D341Med (cell line): Measurements from ENCODE around the gene CRK.

Experiments
- DNase-seq: peaks from one replicate; pipeline ENCODE4 v3.0.0; 2012; ENCODE audit warnings: low spot score

Gene CRK

DNA sequence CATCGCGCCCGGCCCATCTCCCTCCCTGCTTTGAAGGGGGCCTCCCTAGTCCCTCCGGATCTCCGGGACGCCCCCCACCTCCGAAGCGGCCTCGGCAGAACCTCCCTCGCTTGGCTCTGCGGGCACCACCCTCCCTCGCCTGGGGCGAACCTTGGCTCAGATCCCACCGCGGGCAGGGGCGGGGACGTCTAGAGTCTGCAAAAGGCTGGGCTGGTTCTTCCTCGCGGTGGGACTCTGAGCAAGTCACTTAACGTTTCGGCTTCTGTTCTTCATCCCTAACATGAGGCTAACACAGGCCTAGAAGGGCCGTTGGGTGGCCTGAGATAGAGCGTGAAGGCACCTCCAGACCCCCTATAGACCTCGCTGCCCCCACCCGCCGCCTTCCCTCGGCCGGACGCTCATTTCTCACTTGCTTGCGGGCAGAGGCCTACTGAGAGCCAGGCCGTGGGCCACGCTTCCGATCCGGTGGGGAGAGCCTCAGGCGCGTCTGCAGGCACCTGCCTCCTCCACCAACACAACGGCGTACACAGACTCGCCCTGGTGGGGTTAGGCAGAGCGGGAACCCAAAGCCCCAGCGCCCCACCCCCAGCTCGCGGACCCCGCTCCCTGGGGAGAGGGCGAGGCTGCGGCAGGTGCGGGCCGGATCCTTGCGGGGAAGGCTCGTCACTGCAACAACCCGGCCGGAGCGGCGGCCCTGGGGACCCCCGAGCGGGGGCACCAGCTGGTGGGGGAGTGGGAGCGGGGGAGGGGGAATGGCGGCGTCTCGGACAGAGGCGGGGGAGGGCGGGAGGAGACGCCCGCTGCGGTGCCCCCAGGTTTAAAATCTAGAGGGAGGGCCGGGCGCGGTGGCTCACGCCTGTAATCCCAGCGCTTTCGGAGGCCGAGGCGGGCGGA, 31.0 kb upstream of the CRK start:
- no peak for DNase-seq

DNA sequence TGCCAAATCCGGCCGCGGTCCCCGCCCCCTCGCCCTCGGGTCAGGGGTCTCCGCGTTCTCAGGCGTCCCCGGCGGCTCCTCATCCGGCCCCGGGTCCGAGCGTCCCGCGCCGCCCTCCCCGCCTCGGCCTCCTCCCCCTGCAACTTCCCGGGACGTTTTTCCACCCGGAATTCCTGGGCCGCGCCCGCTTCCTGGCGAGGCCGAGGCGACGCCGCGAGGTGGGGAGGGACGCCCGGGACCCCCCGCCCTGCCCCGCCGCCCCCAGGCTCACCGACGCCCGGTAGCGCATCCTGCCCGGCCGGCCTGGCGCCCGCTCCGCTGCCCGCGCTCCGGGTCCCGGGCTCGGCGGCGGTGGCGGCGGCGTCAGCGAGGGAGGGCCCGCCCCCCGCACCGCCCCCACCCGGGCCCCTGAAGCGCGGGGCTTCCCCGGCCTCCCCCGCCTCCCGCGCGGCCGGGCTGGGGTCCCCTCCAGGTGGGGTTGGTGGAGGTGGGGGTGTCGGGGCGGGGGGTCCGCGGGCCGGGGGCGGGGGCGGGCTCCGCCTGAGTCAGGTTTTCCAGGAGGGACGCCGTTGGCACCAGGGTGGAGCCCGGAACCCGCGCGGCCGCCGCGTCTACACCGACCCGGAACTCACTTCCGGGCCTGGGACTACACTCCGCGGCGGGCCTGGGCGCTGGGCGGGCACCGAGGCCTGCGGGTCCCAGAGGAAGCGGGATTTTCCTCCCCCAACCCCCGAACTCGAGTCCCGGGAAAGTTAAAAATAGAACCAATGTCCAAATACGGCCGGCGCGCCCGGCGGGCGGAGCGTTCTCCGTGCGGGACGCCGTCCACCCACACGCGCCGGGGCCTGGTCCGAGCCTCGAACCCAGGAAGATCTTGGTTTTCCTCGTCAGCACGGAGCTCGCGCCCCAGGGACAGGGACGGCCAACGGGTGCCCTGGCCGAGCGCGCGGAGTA, 29.7 kb upstream of the CRK start:
- peak; percentile 60 for DNase-seq

DNA sequence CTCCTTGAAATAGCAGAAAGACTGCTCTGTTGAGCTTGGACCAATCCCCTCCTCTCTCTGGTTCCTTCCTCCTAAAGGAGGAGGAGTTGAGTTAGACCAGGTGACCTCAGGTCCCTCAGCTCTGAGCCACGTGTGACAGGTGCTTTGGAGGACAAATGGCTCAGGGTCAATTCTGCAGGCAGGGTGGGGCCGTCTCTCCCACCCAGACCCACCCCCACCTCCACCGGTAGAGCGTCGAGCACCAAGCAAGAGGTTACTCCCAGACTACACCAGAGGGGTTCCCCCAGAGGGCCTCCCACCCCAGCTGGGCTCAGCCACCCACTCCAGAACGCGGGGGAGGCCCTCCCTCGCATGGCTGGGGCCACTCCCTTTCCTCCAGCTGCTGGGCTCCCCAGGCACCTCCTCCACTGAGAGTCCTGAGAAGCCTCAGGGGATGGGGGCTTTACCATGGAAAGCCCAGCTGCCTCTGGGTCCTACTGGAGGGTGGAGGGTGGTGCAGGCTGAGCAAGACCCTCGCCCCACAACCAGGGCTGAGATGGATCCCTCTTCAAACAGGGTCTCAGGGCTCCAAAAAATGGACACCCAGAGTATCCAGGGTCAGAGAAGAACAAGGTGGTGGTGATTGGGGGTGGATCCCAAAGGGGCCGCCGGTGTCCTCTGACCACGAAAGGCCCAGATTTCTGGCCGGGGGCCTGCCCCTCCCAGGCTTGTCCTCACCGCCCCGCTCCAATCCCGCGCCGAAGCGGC, 28.8 kb upstream of the CRK start:
- peak; percentile 64 for DNase-seq

DNA sequence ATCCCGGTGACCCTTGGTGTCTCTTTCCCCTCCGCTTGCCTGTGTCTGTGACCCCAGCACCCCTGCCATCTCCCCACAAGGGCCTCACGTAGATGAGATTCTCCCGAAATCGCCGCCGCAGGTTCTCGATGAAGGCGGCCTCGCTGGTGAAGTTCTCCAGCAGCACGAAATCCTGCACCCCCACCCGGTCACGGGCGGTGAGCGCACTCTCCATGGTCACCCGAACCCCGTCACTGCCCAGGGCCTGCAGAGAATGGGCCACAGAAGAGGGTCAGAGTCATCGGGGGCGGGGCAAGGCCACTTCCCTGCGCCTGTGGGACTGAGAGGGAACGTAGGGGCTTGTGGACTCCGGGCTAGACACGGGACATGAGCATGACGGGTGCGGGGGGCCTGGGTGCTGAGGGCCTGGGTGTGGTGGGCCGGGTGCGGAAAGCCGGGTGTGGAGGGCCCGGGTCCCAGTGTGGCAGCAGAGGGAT, 28.1 kb upstream of the CRK start:
- no peak for DNase-seq

DNA sequence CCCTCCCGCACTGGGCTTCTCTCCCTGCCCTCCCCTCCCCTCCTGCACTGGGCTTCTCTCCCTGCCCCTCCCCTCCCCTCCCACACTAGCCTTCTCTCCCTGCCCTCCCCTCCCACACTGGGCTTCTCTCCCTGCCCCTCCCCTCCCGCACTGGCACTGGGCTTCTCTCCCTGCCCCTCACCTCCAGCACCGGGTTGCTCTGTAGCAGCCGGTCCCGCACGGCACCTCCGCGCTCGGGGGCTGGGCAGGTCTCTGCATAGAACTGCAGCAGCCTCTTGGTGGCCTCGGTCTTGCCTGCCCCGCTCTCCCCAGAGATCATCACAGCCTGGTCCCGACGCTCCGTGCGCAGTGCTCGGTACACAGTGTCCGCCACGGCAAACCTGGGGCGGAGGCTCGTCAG, 26.6 kb upstream of the CRK start:
- DNase-seq, result no peak

DNA sequence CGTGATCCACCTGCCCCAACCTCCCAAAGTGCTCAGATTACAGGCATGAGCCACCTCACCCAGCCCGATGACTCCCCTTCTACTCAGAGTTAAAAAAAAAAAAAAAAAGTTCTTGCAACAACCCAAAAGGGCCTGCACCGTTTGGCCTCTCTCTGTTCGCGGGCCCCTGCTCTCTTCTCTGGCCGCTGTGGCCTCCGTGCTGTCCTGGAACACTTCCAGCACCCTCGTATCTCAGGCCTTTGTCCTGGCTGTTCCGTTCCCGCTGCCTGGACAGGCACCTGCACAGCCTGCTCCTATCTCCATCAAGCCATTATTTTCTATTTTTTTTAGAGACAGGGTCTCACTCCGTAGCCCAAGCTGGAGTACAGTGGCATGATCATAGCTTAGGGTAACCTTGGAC, 25.7 kb upstream of the CRK start:
- no peak for DNase-seq

DNA sequence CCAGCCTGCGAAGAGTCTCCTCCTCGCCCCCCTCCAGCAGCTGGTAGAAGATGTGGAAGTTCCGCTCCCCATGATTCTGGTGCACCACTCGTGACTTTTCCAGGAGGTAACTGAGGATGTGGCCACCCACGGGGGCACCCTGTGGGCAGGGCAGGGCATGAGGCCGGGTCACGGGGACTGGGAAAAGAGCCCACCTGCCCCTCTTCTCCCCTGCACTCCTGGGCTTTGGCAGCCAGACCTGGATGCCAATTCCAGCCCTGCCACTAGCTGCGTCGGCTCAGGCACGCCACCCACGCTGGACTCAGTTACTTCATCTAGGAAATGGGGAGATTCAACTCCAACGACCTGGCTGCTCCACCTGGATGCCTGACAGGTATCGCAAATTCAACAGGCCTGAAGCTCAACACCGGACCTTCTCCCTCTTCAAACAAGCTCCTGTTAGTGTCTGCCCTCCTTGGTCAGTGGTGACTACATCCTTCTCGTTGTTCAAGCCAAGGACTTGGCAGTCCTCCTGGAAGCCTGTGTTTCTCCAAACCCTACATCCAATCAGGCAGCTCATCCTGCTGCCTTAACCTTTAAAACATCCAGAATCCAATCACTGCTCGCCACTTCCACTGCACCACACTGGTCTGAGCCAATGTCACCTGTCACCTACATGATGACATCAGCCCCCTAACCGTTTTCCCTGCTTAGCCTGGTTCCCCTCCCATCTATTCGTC, 24.9 kb upstream of the CRK start:
- DNase-seq, result no peak

DNA sequence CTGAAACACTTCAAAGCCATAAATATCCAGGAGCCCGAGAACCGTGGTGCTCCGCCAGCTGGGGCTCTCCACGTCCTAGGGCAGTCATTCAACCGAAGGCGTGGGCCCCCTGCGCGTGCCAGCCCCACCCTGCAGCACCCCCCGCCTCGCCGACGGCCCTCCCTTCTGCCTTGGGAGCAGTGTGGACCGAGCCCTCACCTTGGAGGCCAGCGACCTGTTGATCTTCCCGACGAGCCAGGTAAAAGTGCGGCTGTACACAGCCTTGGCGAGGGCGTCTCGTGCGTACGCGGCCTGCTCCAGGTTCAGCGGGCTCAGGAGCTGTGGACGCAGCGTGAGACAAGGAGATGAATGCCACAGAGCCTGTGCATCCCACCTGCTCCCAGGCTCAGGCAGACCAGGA, 22.4 kb upstream of the CRK start:
- DNase-seq, result no peak

DNA sequence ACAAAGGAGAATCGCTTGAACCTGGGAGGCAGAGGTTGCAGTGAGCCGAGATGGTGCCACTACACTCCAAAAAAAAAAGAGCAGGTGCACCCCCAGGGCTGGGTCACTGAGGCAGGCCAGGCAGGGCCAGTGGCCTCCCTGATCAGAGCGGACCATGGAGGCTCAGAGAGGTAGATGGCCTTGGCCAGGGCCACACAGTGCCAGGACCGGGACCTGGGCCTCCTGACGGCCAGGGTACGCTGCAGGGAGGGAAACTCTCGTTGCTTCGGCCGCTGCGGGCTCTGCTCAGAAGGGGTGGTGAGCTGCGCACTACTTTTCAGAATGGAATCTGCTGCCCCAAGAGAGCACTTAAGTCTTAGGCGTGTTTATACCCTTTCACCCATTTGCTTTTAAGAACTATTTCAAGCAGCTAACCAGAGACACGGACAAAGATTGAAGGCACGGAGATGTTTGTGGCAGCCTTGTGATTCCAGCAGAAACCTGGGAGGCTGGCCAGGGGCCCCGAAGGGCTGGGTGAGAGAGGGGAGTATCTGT, 19.4 kb upstream of the CRK start:
- DNase-seq, result no peak

DNA sequence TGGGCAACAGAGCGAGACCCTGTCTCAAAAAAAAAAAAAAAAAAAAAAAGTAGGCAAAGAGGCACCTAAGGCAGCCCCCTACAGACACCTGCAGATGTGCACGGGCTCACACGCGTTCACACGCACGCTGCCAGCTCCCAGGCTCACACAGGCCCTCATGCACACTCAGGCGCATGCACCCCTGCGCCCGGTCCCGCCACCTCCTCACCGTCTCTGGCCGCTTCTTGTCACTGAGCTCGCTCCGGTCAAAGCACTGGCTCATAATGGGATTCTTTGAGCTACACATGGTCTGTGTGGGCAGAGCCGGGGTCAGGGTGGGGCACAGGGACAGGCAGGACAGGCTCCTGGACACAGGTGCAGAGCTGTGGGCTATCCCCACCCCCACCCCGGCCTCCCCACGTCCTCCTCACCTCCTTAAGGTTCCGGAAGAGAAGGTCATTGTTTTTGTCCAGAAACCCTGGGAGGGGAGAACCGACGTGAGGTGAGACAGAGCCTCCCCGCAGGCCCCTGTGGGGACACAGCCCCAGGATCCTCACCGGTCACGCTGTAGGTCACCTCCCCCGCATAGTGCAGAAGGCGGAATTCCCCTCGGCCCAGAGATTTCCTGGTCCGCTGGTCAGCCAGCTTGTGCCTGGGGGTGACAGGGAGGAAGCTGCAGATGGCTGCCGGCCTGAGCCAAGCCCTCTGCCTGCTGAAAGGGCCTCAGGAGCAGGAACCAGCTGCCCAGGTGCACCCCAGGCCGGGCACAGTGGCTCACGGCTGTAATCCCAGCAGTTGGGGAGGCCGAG, 18.6 kb upstream of the CRK start:
- no peak for DNase-seq

DNA sequence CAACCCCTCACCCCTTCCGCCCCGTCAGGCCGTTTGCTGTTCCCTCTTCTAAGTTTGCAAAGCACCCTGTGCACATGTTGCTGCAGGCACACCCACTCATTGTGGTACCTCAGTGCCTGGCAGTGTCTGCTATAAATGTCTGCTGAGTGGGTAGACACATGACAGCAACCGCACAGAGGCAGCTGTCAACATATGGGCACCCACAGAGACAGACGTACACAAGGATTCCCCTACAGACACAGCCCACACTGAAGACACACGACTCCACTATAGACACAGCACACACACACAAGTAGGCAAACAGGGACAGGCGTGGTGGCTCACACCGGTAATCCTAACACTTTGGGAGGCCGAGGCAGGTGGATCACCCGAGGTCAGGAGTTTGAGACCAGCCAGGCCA, 17.8 kb upstream of the CRK start:
- no peak for DNase-seq

DNA sequence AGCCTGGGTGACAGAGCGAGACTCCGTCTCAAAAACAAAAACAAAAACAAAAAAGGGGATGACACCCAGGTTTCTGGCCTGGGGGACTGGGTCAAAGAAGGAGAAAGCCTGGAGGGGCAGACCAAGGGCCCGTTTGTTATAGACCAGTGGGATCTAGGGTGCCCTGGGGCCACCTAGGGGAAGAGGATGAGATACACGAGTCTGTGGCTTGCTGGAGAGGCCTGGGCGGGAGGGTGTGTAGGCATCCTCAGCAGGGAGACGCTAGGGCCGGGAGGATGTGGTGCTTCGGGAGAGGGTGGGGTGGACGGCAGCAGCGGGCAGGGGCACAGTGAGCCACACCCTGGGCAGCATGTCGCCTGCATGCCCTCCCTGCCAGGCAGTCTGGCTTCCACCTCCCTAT, 17.1 kb upstream of the CRK start:
- DNase-seq, result no peak

DNA sequence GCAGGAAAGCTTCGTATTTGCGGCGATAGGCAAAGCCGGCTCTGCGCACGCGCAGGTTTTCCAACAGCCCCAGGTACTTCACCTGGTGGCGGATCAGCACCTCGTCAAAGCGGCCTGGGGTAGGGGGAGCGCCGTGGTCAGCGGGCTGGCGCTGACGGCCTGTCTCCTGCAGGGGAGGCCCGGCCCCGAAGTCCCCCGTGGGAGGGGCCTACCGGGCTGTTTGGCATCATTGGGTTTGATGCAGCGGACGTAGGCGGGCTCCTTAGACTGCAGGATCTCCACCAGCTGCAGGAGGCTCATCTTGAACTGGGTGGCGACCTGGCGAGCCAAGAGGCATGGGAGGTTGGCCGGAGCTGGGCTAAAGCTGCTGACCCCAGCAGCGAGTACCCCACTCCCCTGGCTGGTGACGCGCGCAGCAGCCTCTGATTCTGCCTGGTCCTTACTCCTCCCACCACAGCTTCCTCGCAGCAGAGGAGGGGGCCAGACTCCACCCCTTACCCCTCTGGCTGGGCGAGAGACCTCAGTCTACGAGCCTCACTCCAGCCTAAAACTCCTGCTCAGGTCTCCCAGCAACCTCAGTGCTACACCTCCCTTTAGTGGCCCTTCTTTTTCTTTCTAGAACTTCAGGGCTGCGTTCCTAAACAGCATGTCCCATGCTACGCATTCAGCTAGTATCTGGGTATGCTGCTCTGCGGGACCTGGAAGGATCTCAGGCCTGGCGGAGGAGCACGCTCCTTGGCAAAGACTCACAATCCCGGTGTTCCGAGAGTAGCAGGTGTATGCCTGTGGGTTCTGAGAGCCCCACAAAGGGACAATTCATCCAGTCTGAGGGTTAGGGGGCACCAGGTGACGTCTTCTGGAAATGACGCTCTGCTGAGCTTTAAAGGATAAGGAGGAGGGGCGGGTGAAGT, 16.1 kb upstream of the CRK start:
- DNase-seq, result no peak

DNA sequence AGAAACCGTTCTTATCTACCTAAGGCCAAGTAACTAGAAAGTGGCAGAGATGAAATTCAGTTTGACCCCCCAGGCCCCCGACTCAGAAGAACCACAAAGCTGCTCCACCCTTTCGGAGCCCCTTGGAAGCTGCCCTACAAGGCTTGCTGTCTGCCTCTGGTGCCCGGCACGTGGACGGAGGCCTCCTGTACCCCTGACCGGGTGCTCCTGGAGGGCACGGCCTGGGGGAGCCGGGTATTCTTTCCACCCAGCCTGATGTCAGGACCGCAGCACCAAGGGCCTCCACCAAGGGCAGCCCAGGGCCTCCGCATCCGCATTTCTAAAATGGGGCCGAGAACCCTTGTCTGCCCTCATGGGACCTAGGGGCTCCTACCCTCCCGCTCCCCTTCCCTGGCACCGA, 15.5 kb upstream of the CRK start:
- no peak for DNase-seq

DNA sequence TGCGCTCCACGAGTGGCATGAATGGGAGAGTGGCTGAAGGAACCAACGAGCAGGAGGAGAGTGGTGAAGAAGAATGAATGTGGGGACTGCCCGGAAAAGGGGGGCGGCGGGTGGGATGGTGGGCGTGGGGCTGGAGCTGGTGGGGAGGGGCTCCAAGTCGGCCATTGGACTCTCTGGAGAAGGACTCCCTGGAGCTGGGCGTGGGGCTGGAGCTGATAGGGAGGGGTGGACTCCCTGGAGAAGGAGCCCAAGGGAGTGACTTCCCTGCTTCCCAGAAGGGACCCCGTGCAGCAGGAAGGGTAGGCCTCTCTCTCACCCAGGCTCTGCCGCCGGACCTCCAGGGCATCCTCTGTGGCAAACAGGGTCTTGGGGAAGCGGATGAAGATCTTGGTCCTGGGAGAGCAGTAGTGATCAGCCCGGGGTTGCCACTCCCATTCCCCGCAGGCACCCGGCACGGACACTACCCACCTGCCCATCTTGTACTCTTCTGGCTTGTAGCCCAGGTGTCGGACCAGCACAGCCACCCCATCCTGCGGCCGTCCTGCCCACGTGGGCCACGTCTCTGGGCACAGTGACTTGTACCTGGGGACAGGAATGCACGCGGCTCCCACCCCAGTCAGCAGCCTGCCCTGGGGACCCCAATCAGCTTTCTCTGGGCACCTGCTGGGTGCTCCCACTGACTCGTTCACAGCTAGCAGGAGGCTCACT, 14.9 kb upstream of the CRK start:
- no peak for DNase-seq

DNA sequence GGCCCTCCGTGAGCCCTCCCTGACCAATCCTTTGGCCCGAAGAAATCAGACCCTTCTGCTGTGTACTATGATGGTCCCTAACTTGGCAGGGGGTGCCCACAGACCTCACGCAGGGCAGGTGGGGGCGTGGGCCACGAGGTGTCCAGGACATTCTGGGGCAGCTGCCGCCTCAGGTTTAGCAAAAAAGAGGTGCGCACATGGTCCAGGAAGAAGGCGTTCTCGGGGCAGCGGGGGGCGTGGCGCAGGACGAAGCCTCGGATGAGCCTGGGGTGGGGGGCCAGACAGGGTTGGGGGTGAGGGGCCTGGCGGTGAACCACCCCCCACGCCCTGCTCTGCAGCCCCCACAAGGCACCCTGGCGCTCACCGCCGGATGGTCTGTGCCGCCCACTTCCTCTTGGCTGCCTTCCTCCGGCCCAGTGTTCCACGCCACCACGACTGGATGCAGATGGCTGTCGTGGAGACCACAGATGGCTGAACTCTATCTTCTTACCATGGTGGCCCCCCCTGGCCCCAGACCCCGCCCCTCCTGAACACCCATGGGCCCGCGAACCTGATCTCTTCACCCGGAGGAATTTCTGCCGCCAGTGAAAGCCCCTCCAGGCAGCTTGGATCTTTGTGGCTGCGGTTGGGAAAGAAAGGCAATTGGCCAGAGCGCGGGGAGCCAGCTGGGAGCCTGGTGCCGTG, 14.2 kb upstream of the CRK start:
- DNase-seq, result no peak

DNA sequence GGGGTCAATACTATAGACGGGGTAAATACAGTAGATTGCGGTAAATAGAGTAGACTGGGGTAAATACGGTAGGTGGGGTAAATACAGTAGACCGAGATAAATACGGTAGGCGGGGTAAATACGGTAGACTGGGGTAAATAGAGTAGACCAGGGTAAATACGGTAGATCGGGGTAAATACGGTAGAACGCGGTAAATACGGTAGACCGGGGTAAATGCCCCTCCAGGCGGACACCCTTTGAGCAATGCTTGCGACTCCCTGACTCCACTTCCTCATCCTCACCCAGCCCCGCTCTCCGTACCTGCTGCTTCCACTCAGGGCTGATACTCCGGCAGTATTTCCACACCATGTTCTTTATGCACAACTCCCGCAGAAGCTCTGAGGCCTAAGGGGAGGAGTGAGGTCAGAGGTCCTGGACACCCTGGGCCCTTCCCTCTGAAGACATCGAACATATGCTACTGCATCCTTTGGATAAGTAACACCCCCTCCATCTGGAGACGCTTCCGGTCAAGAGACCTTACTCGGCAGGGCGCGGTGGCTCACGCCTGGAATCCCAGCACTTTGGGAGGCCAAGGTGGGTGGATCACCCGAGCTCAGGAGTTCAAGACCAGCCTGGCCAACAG, 13.3 kb upstream of the CRK start:
- peak; percentile 58 for DNase-seq
